Measurements from ENCODE around the gene KCNN1.
"Not testable (repeated sequence)": the region's sequence is repeated elsewhere in the genome, so short reads cannot be mapped to it uniquely, and the experiment has no call there.

KCNN1 gene

GRCh38 chr19:18020212-18021085 lies 53.5 kb downstream of the KCNN1 start:
- in situ Hi-C loops (cut with MboI; ENCODE audit: low sequenced_read_pairs): no loop called here

GRCh38 chr19:18021121-18021755 lies 54.3 kb downstream of the KCNN1 start:
- in situ Hi-C loops (cut with MboI; ENCODE audit: low sequenced_read_pairs): no loop called here

GRCh38 chr19:18023622-18024251 lies 56.8 kb downstream of the KCNN1 start:
- in situ Hi-C loops (cut with MboI; ENCODE audit: low sequenced_read_pairs): no loop called here

- in situ Hi-C loops (cut with MboI; ENCODE audit: low sequenced_read_pairs): no loop called here
Measured at GRCh38 chr19:18027151-18027550, 60.2 kb downstream of the KCNN1 start.

GRCh38 chr19:18029617-18030338 lies 62.9 kb downstream of the KCNN1 start:
- in situ Hi-C loops (cut with MboI; ENCODE audit: low sequenced_read_pairs): no loop called here

- in situ Hi-C loops (cut with MboI; ENCODE audit: low sequenced_read_pairs): not testable (repeated sequence)
Measured at GRCh38 chr19:18031401-18031800, 64.5 kb downstream of the KCNN1 start.

- in situ Hi-C loops (cut with MboI; ENCODE audit: low sequenced_read_pairs): not testable (repeated sequence)
Measured at GRCh38 chr19:18032102-18032501, 65.2 kb downstream of the KCNN1 start.

- in situ Hi-C loops (cut with MboI; ENCODE audit: low sequenced_read_pairs): no loop called here
Measured at GRCh38 chr19:18041054-18041453, 74.1 kb downstream of the KCNN1 start.

GRCh38 chr19:18043676-18044075 lies 76.8 kb downstream of the KCNN1 start:
- in situ Hi-C loops (cut with MboI; ENCODE audit: low sequenced_read_pairs): no loop called here

GRCh38 chr19:18044825-18045304 lies 78.0 kb downstream of the KCNN1 start:
- in situ Hi-C loops (cut with MboI; ENCODE audit: low sequenced_read_pairs): no loop called here

- in situ Hi-C loops (cut with MboI; ENCODE audit: low sequenced_read_pairs): no loop called here
Measured at GRCh38 chr19:18045307-18046050, 78.6 kb downstream of the KCNN1 start.

GRCh38 chr19:18046059-18046718 lies 79.3 kb downstream of the KCNN1 start:
- in situ Hi-C loops (cut with MboI; ENCODE audit: low sequenced_read_pairs): no loop called here

- in situ Hi-C loops (cut with MboI; ENCODE audit: low sequenced_read_pairs): no loop called here
Measured at GRCh38 chr19:18049385-18049784, 82.5 kb downstream of the KCNN1 start.

All from HL-60/S4 treated with retinoic acid at 250 ng/mL for 4 days and 3 days (cell line).